ENCODE results near the gene BCL2L1.

Gene BCL2L1

GRCh38 chr20:31722257-31723068 lies at the start of gene BCL2L1:
BCL2L1 (minus strand) TSS chr20:31722868; CDS start chr20:31722218, 650 bp downstream.
- TF ChIP-seq, protein P1, sequence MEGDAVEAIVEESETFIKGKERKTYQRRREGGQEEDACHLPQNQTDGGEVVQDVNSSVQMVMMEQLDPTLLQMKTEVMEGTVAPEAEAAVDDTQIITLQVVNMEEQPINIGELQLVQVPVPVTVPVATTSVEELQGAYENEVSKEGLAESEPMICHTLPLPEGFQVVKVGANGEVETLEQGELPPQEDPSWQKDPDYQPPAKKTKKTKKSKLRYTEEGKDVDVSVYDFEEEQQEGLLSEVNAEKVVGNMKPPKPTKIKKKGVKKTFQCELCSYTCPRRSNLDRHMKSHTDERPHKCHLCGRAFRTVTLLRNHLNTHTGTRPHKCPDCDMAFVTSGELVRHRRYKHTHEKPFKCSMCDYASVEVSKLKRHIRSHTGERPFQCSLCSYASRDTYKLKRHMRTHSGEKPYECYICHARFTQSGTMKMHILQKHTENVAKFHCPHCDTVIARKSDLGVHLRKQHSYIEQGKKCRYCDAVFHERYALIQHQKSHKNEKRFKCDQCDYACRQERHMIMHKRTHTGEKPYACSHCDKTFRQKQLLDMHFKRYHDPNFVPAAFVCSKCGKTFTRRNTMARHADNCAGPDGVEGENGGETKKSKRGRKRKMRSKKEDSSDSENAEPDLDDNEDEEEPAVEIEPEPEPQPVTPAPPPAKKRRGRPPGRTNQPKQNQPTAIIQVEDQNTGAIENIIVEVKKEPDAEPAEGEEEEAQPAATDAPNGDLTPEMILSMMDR (IDR thresholded peaks at IDR 0.05; ENCODE audit: low read depth, low read length, missing control alignments), result peak; percentile 88
- DNase-seq, result peak; percentile 68
- in situ Hi-C loops (cut with HindIII; ENCODE audit: low pct_ligation_motif_present, low sequenced_read_pairs), result no loop called here
- Histone ChIP-seq H3K36me3 (replicated peaks) (peaks cover 35% of the 10 kb centered on the region), H3K27me3 (replicated peaks) (no peaks in the 10 kb centered on the region), H3K4me3 (ENCODE audit: low read depth, low read length) (peak within 1 kb of the TSS; percentile 76), H3K27ac (peak within 1 kb of the TSS; percentile 94)

- no peak overlapping the region for H3K27ac ChIP-seq
- no peaks in the 10 kb centered on the region for H3K27me3 ChIP-seq (replicated peaks)
- H3K36me3 ChIP-seq (replicated peaks), result peaks cover 2% of the 10 kb centered on the region
- in situ Hi-C loops (cut with HindIII; ENCODE audit: low pct_ligation_motif_present, low sequenced_read_pairs), result no loop called here
- no peak for DNase-seq
- TF ChIP-seq, protein P1 (IDR thresholded peaks at IDR 0.05; ENCODE audit: low read depth, low read length, missing control alignments), result no peak
- no peak overlapping the region for H3K4me3 ChIP-seq (ENCODE audit: low read depth, low read length)
Measured at GRCh38 chr20:31770243-31770642, 47.6 kb upstream of the BCL2L1 start.

GRCh38 chr20:31769681-31770080 lies 47.0 kb upstream of the BCL2L1 start:
- no peak for DNase-seq
- H3K27ac ChIP-seq, result no peak overlapping the region
- H3K36me3 ChIP-seq (replicated peaks), result peaks cover 2% of the 10 kb centered on the region
- TF ChIP-seq, protein P1 (IDR thresholded peaks at IDR 0.05; ENCODE audit: low read depth, low read length, missing control alignments), result no peak
- no peak overlapping the region for H3K4me3 ChIP-seq (ENCODE audit: low read depth, low read length)
- H3K27me3 ChIP-seq (replicated peaks), result no peaks in the 10 kb centered on the region
- in situ Hi-C loops (cut with HindIII; ENCODE audit: low pct_ligation_motif_present, low sequenced_read_pairs), result no loop called here

DNA sequence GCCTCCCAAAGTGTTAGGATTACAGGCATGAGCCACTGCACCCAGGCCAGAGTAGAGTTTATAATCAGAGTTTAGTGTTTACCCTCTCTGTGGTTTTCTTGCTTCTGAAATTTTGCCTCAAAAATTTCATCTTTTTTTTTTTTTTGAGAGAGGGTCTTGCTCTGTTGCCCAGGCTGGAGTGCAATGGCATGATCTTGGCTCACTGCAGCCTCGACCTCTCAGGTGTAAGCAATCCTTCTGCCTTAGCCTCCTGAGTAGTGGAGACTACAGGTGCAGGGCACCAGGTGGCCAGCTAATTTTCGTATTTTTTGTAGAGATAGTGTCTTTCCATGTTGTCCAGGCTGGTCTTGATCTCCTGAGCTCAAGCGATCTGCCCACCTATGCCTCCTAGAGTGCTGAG lies 45.1 kb upstream of the BCL2L1 start:
- Histone ChIP-seq H3K27me3 (replicated peaks) (no peaks in the 10 kb centered on the region), H3K4me3 (ENCODE audit: low read depth, low read length) (no peak overlapping the region), H3K36me3 (replicated peaks) (peaks cover 2% of the 10 kb centered on the region), H3K27ac (no peak overlapping the region)
- in situ Hi-C loops (cut with HindIII; ENCODE audit: low pct_ligation_motif_present, low sequenced_read_pairs), result no loop called here
- DNase-seq, result no peak
- TF ChIP-seq, protein P1 (IDR thresholded peaks at IDR 0.05; ENCODE audit: low read depth, low read length, missing control alignments), result no peak

DNA sequence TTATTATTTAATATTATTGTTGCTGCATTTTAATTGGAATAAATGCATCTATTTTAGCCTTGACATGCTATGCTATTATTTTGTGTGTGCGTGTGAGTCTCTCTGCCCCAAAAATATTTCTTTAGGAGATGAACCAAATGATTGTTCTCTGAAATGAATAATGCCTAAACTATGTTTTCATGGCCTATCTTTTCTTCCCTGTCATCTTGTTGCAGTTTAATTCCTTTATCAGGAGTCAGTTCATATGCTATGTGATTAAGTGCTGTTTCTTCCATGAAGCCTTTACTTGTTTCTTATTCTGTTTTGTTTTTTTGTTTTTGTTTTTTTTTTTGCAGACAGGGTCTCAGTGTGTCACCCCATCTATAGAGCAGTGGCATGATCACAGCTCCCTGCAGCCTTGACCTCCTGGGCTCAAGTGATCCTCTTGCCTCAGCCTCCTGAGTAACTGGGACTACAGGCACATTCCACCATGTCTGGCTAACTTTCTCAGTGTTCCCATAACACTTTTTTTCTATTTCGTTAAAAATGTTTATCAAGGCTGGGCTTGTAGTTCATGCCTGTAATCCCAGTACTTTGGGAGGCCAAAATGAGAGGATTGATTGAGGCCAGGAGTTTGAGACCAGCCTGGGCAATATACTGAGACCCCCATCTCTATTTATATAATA lies 42.1 kb upstream of the BCL2L1 start:
- Histone ChIP-seq H3K27me3 (replicated peaks) (no peaks in the 10 kb centered on the region), H3K27ac (peak overlapping the region; percentile 96), H3K36me3 (replicated peaks) (no peaks in the 10 kb centered on the region), H3K4me3 (ENCODE audit: low read depth, low read length) (no peak overlapping the region)
- in situ Hi-C loops (cut with HindIII; ENCODE audit: low pct_ligation_motif_present, low sequenced_read_pairs), result no loop called here
- TF ChIP-seq, protein P1 (IDR thresholded peaks at IDR 0.05; ENCODE audit: low read depth, low read length, missing control alignments), result no peak
- DNase-seq, result peak; percentile 71

Data from brain microvascular endothelial cell (primary cell).